Melanocyte of skin (primary cell): Measurements from ENCODE around the gene ZNF771. TPM values are rescaled to one million over a fixed set of nuclear protein-coding genes. Genes with fewer than 3 reads are reported as not detected.

Experiments
- small RNA-seq, 2 donors: library from RNA; depleted of rRNA; stranded (forward); fragments of <200 nt; gene quantifications; one replicate each; pipeline ENCODE3, GENCODE V24; 2012
- total RNA-seq, 2 donors: library from RNA; depleted of rRNA; stranded (reverse); fragments of >200 nt; gene quantifications; 2 replicates each; pipeline ENCODE4 v1.2.3, GENCODE V29; 2012

Gene ZNF771
- total RNA-seq, result 10 to 100 TPM in 1 of 2 donors, 1 to 10 TPM in 1; 9.3 to 13.3 TPM

DNA sequence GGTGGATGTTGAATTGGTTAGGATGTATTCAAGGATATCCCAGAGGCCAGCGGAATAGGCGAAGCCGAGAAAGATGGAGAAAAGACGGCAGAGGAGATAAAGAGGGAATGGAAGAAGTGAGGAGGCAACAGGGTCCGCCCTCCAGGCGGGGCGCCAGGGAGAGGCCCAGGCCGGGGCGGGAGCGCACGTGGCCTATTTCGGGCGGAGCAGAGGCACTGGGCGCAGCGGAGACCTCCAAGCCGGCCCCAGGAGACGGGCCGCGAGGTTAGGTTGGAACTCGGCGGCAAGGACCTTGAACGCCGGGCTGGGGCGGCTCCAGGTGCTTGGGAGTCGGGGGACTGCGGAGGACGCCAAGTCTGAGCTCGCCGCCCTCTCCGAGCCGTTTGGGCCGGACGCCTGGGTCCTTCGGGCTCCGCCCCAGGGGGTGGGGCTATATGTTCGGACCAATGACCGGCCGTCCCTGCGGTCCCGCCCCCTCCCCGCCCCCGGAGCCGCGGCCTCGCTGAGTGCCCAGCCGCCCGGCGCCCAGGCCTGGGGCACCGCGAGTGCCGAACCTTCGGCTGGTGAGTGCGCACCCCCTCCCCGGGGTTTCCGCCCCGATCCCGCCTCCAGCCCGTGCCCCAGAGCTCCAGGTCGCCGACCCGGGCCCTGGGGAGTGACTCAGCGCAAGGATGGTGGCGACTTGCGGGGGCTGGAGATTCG, at the start of gene ZNF771:
Gene ZNF771 (plus strand): TSS at position 505 of the 702 bp plus-strand sequence. CDS start 448 bp downstream, outside the sequence.

DNA sequence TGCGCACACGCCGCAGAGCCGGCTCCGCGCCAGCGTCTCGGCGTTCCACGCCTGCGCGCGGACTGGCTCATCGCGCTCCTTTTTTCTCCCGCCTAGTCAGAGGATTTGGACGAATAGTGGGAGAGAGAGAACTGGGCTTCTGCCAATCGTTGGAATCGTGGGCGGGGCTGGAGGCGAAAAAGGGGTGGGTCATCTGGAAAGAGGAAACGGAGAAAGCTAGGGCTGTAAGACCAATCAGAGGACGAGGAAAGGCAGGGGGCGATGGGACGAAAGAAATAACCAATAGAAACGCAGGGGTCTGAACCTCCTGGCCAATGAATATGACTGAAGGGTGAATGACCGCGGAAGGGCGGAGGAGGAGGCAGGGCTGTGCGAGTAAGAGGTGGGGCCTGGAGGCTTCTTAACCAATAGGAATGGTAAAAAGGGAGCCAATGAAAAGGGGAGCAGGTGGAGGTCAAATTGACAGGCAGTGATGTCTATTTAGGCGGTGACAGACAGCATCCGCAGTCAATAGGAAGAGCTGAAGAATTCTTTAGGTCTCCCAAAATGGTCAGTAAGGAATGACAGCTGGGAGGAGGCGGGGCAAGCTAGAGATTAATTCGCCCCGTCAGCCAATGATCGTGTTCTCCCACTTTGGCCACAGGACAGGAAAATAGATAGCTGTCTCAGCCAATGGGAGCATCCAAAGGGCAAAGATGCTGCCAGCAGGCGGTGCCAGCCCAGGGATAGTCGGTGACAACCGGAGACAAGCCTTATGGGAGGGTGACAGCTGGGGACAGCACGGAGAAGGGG, 36.8 kb upstream of the ZNF771 start, which contains the start of gene TBC1D10B:
Gene TBC1D10B (minus strand): TSS at position 39 of the 792 bp plus-strand sequence. CDS start 311 bp downstream, outside the sequence.

DNA sequence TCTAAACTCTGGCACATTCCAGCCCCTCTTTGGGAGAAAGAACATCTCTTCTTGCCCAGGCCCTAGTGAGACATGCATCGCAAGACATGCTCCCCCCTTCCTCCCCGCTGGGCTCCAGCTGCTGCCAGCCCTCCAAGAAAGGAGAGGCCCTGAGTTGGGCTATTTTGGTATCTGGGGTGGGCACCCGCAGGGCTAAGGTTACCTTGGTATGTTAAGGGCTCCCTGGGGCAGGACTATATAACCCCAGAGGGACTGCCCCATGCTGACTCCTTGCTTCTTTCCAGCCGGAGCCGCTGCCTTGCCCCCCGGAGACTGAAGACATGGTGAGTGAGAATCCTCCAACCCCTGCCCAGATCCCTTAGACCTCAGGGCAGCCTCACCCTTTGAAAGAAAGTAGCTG, 32.9 kb upstream of the ZNF771 start, which contains the start of gene MYL11:
Gene MYL11 (plus strand): TSS at position 265 of the 400 bp plus-strand sequence. CDS start 56 bp downstream, at position 321.

DNA sequence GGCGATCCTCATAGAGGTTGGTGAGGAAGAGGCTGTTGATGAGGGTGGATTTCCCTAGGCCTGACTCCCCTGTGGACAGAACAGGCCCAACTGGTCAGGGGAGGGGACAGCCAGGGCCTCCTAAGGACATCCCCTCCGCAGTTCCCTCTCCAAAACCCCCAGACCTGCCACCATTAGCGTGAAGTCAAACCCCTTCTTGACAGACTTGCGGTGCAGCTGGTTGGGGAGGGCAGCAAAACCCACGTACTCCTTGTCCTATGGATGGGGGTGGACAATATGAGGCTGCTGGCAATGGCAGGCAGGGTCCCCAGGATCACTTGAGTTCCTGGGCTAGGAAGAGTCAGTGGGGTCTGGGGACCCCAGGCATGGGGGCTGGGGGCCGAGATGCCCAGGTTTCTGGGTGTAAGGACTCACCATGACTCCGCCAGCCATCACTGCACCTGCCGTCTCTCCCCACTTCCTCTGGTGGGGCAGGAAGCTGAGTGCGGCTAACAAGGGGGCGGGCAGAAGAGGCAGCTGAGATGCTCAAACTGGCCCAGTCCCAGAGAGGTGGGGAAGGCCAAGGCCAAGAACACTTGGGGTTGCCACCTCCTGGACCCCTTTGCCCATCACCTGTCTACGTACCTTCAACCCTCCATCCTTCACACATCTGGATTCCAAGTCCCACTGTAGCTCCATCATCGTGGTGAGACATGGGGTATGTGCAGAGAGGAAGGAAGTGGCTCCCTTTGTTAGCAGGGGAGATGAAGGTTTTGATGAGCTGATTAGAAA, 25.1 kb upstream of the ZNF771 start, which contains the start of gene SEPTIN1:
Gene SEPTIN1 (minus strand): TSS at position 451 of the 771 bp plus-strand sequence. CDS start 19 bp downstream, at position 432.

GRCh38 chr16:30395155-30395991, 12.0 kb upstream of the ZNF771 start, which contains the start of gene ZNF48:
Gene ZNF48 (plus strand): TSS chr16:30395420. CDS start chr16:30395795, 375 bp downstream.

GRCh38 chr16:30429678-30430427, 22.4 kb downstream of the ZNF771 start, which contains the start of gene DCTPP1:
Gene DCTPP1 (minus strand): TSS chr16:30430030. CDS start chr16:30429980, 50 bp downstream.

GRCh38 chr16:30445408-30446202, 38.2 kb downstream of the ZNF771 start, which contains the start of gene SEPHS2:
Gene SEPHS2 (minus strand): TSS chr16:30445874. CDS start chr16:30445727, 147 bp downstream.

Small RNA genes lying within 50 kb of the gene (small RNA-seq; reads per million reads assigned to genes)
- 0 reads per million in 2 donors for gene RF00019
- 8.2 to 13.8 reads per million in 2 donors for gene RF00406

Other genes starting within 250 kb of the ZNF771 start
- gene CORO1A, start 224.0 kb upstream of the ZNF771 start, total RNA-seq, result 1 to 10 TPM in 1 of 2 donors, under 1 TPM in 1; 0.69 to 1.3 TPM
- 100 to 1,000 TPM; 189 to 253 TPM for gene BOLA2B, start 213.9 kb upstream of the ZNF771 start, total RNA-seq
- gene SLX1A, start 213.7 kb upstream of the ZNF771 start, total RNA-seq, result 10 to 100 TPM; 28.6 to 51.3 TPM
- 1 to 10 TPM; 1.4 to 3.3 TPM for gene SULT1A3, start 208.4 kb upstream of the ZNF771 start, total RNA-seq
- 1 to 10 TPM in 1 of 2 donors, under 1 TPM in 1; 1.00 to 5.2 TPM for gene NPIPB13, start 159.1 kb upstream of the ZNF771 start, total RNA-seq
- gene CD2BP2, start 52.3 kb upstream of the ZNF771 start, total RNA-seq, result 10 to 100 TPM; 27.9 to 31.3 TPM
- 10 to 100 TPM; 28.2 to 35.6 TPM for gene TBC1D10B, start 37.1 kb upstream of the ZNF771 start, total RNA-seq
- not detected for gene MYL11, start 32.8 kb upstream of the ZNF771 start, total RNA-seq
- gene SEPTIN1, start 25.0 kb upstream of the ZNF771 start, total RNA-seq, result not detected
- 1 to 10 TPM; 5.7 to 5.9 TPM for gene ZNF48, start 12.2 kb upstream of the ZNF771 start, total RNA-seq
- 10 to 100 TPM; 13.4 to 52.6 TPM for gene DCTPP1, start 22.4 kb downstream of the ZNF771 start, total RNA-seq
- 10 to 100 TPM; 20.0 to 21.3 TPM for gene SEPHS2, start 38.3 kb downstream of the ZNF771 start, total RNA-seq
- not detected for gene ITGAL, start 65.1 kb downstream of the ZNF771 start, total RNA-seq
- 10 to 100 TPM; 23.1 to 26.3 TPM for gene ZNF768, start 119.0 kb downstream of the ZNF771 start, total RNA-seq
- 10 to 100 TPM; 13.7 to 15.5 TPM for gene ZNF747, start 127.3 kb downstream of the ZNF771 start, total RNA-seq
- gene ZNF764, start 150.8 kb downstream of the ZNF771 start, total RNA-seq, result 1 to 10 TPM; 5.3 to 7.2 TPM
- 10 to 100 TPM; 14.8 to 18.6 TPM for gene ZNF688, start 164.1 kb downstream of the ZNF771 start, total RNA-seq
- gene ZNF785, start 178.1 kb downstream of the ZNF771 start, total RNA-seq, result 1 to 10 TPM; 6.7 to 7.9 TPM
- gene ZNF689, start 202.8 kb downstream of the ZNF771 start, total RNA-seq, result 10 to 100 TPM in 1 of 2 donors, 1 to 10 TPM in 1; 7.6 to 79.6 TPM
- 10 to 100 TPM in 1 of 2 donors, 1 to 10 TPM in 1; 9.3 to 17.9 TPM for gene PRR14, start 243.4 kb downstream of the ZNF771 start, total RNA-seq